HG03558 (cell line): ENCODE results near the gene AFF3.

ENCODE experiments used
- ATAC-seq: cut with Tn5 transposase; IDR thresholded peaks from one replicate; pipeline ENCODE4 v1.9.1; 2021; ENCODE audit warnings: moderate number of reproducible peaks; ENCODE audit not compliant: unreplicated experiment; ENCODE audit errors: extremely low read depth

Gene AFF3

DNA sequence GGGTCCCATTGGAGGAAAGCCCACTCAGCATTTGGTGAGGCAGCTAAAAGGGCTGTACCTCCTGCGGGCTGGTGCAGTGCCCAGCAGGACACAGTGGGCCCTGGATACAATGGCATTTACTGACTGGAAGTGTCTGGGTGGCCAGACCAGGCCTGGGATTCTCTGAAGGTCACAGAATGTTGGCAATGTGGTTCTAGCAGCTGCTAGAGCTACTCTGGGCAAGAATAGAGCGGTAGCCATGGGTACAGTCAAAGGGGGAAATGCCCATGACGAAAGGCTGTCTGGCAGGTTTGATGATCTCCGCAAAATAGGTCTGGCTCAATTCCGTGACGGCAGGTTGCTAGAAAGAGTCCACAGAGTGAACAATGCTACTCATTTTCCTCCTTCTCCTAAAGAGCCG lies 241.8 kb downstream of the AFF3 start:
- ATAC-seq = no peak

DNA sequence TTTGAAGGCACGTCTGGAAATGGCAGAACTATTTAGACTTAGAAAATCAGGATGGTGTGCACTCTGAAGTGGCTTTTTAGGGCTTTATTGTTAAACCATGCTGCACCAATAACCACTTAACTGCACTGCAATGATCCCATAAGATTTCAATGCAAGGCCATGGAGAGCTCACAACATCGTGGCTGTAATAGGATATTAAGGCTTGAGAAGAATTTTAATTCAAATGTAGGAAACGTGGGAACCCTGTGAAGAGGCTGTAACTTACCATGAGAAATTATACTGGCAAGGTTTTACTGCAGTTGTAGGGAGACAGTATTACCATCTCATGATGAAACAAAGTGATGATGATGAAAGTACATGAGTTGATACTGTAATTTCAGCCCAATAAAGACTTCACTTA lies 242.5 kb downstream of the AFF3 start:
- no peak for ATAC-seq

DNA sequence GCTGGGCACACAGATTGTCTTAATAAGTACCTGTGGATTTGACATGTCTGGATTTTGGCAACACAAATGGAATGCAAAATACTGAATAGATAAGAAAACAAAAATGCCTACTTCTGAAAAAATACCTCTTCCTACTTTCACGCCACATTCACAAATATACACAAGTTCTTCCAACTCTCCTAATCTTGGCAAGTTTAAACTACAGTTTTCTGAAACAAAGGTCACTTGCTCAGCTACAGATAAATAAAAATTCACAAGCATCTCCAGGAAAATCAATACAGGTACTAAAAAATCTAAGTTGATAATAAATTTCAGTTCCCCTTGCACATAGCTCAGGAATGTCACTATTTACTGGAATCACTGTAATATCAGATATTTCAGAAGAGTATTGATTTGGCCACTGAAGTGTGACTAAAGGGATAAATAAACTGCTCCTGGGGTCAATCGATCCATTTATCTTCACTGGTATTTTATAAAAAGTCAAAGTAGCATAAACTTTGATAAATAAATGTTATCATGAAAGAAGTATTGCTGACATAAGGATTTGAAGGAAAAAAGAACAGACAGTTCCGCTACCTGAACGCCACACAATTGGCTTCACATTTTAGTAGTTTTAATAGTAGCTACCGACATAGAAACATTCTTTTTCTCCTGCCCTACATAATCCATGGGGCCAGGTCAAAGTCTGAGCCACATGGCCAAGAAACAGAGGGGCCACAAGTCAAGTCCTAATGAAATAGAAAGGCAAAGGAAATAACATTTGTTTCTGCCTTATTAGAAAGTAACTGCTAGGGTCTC lies 243.1 kb downstream of the AFF3 start:
- ATAC-seq = no peak

- no peak for ATAC-seq
Observed at GRCh38 chr2:99898336-99899048, 243.9 kb downstream of the AFF3 start.

- ATAC-seq = no peak
Observed at GRCh38 chr2:99891428-99891780, 251.0 kb downstream of the AFF3 start.

- ATAC-seq = no peak
Observed at GRCh38 chr2:99890568-99891427, 251.6 kb downstream of the AFF3 start.

GRCh38 chr2:99888617-99889016 lies 253.8 kb downstream of the AFF3 start:
- ATAC-seq = no peak

GRCh38 chr2:99886418-99886817 lies 256.0 kb downstream of the AFF3 start:
- ATAC-seq = no peak

- ATAC-seq = no peak
Observed at GRCh38 chr2:99883358-99883757, 259.0 kb downstream of the AFF3 start.

DNA sequence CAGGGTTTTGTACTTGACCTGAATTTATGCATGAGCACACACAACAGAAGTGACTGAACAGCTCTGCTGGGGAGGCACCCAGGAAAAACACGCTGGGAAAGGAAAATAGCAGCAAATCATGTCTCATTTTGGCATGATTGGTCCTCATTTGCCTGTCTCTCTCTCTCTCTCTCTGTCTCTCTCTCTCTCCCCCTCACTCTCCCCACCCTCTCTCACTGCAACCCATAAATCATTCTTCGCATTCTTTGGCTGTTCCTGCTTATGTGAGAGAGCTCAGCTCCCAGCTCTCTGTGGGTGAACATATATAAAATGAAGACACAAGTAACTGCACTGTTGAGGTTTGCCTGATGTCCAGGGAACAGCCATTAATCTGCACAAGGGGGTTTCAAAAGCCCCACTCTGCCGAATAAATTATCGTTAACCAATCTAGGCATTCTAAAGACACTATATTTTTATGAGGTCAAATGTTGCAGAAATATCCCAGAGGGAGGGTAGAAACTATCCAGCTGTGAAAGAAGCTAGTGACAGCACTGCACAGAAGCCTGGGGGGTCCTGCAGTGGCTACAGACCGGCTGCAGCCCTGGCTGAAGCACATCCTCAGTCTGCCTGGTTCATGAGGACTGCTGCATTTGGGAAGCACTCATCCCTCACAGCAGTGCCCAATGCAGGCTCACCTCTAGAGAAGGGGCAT lies 260.3 kb downstream of the AFF3 start:
- ATAC-seq = no peak

GRCh38 chr2:99880964-99881294 lies 261.5 kb downstream of the AFF3 start:
- no peak for ATAC-seq

GRCh38 chr2:99880148-99880963 lies 262.0 kb downstream of the AFF3 start:
- no peak for ATAC-seq

GRCh38 chr2:99879481-99879880 lies 262.9 kb downstream of the AFF3 start:
- no peak for ATAC-seq

GRCh38 chr2:99878581-99879350 lies 263.6 kb downstream of the AFF3 start:
- no peak for ATAC-seq

DNA sequence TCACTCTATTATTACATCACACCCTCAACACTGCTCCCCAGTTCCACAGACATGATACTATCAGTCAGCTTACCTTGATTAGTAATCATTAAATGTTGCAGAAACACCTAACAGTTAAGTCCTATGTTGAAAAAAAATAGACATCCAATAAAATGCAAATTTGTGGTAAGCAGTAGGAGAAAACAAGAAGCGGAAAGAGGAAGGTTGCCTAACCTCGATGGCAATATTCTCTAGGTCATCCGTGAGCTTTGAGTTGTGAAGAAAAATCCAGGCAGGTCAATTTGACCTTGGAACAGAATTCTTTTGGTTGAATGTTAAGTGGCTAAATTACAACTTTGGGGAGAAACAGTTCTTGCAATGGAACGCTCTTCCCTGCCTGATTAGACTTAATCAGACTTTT lies 264.4 kb downstream of the AFF3 start:
- ATAC-seq = no peak

DNA sequence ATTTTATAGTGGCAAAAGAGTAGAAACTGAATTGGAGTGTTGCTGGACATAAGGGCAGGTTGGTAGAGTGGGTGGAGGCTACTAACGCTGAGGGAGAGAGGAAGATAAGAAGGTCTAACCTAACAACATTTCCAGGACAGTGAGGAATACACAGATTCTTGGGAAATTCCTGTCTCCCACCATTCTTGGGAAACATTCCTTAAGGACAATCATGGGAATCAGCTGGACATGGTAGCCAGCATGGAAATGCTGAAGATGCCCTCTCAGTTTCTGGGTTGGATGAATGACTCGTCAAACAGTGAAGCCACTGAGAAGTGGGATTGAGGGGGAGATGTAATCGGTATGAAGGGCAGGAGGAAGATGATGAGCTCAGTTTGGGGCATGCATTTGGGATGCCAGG lies 265.4 kb downstream of the AFF3 start:
- ATAC-seq = no peak

DNA sequence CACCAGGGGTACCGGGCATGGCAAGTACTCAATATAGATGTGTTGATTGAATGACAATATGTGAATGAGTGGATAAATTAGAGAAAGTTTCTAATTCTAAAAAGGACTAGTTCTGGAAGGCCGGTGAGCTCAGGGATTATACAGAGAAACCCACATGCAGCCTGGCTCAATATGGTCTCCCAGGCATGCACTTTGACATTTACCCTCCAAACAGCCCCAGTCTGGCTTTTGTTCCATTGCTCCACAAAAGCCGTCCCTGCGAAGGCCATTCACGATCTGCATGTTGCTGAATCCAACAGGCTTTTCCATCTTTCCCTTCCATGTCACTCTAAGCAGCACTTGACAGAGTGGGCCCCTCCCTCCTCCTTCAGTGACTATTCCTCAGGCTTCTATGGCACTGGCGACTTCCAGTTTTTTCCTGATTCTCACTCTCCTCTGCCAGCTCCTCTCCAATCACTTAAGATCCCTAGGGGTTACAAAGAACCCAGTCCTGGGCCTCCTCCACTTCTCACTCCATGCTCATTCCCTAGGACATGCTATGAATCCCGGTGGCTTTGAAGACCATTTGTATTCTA lies 266.7 kb downstream of the AFF3 start:
- no peak for ATAC-seq

GRCh38 chr2:99868260-99868659 lies 274.1 kb downstream of the AFF3 start:
- no peak for ATAC-seq

GRCh38 chr2:99867770-99868169 lies 274.6 kb downstream of the AFF3 start:
- ATAC-seq = no peak
